HepG2 (cell line): ENCODE data around the gene PALM. TPM values are rescaled to one million over a fixed set of nuclear protein-coding genes. Genes with fewer than 3 reads are reported as not detected.
A peak's percentile ranks its signal among the peaks of the same experiment; 100 is the strongest.

Experiments used
- ATAC-seq: fragments of 200-7000 bp; cut with Tn5 transposase; 3 replicates; pipeline ENCODE4 v1.9.1; 2020; ENCODE audit warnings: mild to moderate bottlenecking, moderate library complexity
- BruUV-seq: library from RNA; stranded (reverse); fragments of 400-500 nt; replicated peaks from 2 replicates; lab custom pipeline; 2021; lab: Mats Ljungman, UMichigan
- CTCF ChIA-PET: fragments of 300-600 bp; formaldehyde crosslinking; extraction: SDS; loops from one replicate; lab custom pipeline; 2021; ENCODE audit warnings: low total read pairs, inconsistent platforms, low intra/inter-chr PET ratio; lab: Yijun Ruan, JAX
- POLR2A ChIA-PET: fragments of 350-600 bp; sonication (Branson Sonifier 250); formaldehyde crosslinking; loops from one replicate; lab custom pipeline; 2020; ENCODE audit warnings: antibody characterized with exemption, inconsistent platforms; lab: Yijun Ruan, JAX
- DNase-seq: peaks from one replicate; pipeline ENCODE4 v3.0.0-alpha.2; 2015; ENCODE audit warnings: low spot score
- FAIRE-seq: peaks from 3 replicates; lab custom pipeline; 2011; peaks lifted over from hg19 to GRCh38; lab: Jason Lieb, UNC
- H2AFZ ChIP-seq: one replicate; pipeline ENCODE4 v1.6.1; 2011; ENCODE audit warnings: low read length, inconsistent platforms
- H3K27ac ChIP-seq: fragments of 300-600 bp; 3 replicates; pipeline ENCODE4 v1.8.0; 2011; ENCODE audit warnings: mixed run types, mild to moderate bottlenecking, mixed read lengths, low read length, inconsistent platforms; ENCODE audit not compliant: insufficient read depth; ENCODE audit errors: extremely low read length
- H3K27me3 ChIP-seq, 2 experiments: fragments of 200-600 bp in 1 of 2; 2 replicates in 1 of 2; 3 replicates in 1 of 2; pipeline versions ENCODE4 v1.6.0 to v1.8.0; 2011; ENCODE audit warnings: low read length in 2 of 2, mild to moderate bottlenecking in 2 of 2, moderate library complexity in 2 of 2, inconsistent platforms in 1 of 2; ENCODE audit not compliant: insufficient read depth in 2 of 2, control insufficient read depth in 1 of 2
- H3K36me3 ChIP-seq, 2 experiments: fragments of 200-600 bp in 1 of 2; replicated peaks in 1 of 2; 2 replicates in 1 of 2; 3 replicates in 1 of 2; pipeline versions ENCODE4 v1.5.1 to v1.8.0; 2011; ENCODE audit warnings: low read length in 2 of 2, inconsistent platforms in 1 of 2; ENCODE audit not compliant: insufficient read depth in 2 of 2, control insufficient read depth in 1 of 2
- H3K4me1 ChIP-seq: 2 replicates; pipeline ENCODE4 v1.5.1; 2012; ENCODE audit warnings: low read length, inconsistent platforms; ENCODE audit not compliant: insufficient read depth
- H3K4me2 ChIP-seq: 2 replicates; pipeline ENCODE4 v1.6.0; 2011; ENCODE audit warnings: low read depth, low read length, inconsistent platforms
- H3K4me3 ChIP-seq, 3 experiments: fragments of 200-600 bp in 1 of 3; sonication (generic), shearing (Covaris generic) in 1 of 3; replicated peaks in 1 of 3; 2 replicates each; pipeline ENCODE4 v1.5.1; 2011 to 2016; ENCODE audit warnings: low read length in 3 of 3, inconsistent platforms in 2 of 3, low read depth in 2 of 3, mild to moderate bottlenecking in 2 of 3, control low read depth in 1 of 3, mixed read lengths in 1 of 3; ENCODE audit not compliant: insufficient read depth in 1 of 3
- H3K79me2 ChIP-seq: one replicate; pipeline ENCODE4 v1.6.1; 2011; ENCODE audit warnings: low read length, inconsistent platforms; ENCODE audit not compliant: insufficient read depth
- H3K9ac ChIP-seq: 2 replicates; pipeline ENCODE4 v1.6.0; 2011; ENCODE audit warnings: mild to moderate bottlenecking, low read depth, low read length, inconsistent platforms; ENCODE audit not compliant: insufficient read depth
- H3K9me3 ChIP-seq: 2 replicates; pipeline ENCODE4 v1.5.1; 2012; ENCODE audit warnings: mild to moderate bottlenecking, low read length
- H4K20me1 ChIP-seq: 2 replicates; pipeline ENCODE4 v1.6.0; 2011; ENCODE audit warnings: inconsistent platforms, mild to moderate bottlenecking, low read length, moderate library complexity; ENCODE audit not compliant: insufficient read depth
- AGO2 ChIP-seq: fragments of 200-400 bp; formaldehyde crosslinking; optimal IDR thresholded peaks from 2 replicates; pipeline ENCODE3; 2017; ENCODE audit warnings: mild to moderate bottlenecking, low read depth, low read length, moderate library complexity
- ARNT2 ChIP-seq: sonication (generic); formaldehyde crosslinking; IDR thresholded peaks from 2 replicates; pipeline ENCODE4 v1.8.0; 2022; ENCODE audit warnings: mild to moderate bottlenecking, low read depth, missing genetic modification reagents, moderate library complexity
- ATF3 ChIP-seq: sonication (generic); formaldehyde crosslinking; IDR thresholded peaks from 2 replicates; pipeline ENCODE4 v1.4.0; 2020; ENCODE audit warnings: missing genetic modification reagents
- CBX2 ChIP-seq, 2 experiments: fragments of 200-600 bp in 1 of 2; sonication (generic); formaldehyde crosslinking in 1 of 2; IDR thresholded peaks; 2 replicates each; pipeline versions ENCODE4 v1.7.0 to v1.8.1; 2018 to 2022; ENCODE audit warnings: low read depth in 2 of 2, low read length in 1 of 2, mild to moderate bottlenecking in 1 of 2, missing genetic modification reagents in 1 of 2
- ETV6 ChIP-seq: sonication (generic); formaldehyde crosslinking; conservative IDR thresholded peaks from 2 replicates; pipeline ENCODE4 v1.4.0; 2020; ENCODE audit warnings: missing genetic modification reagents
- FOXP1 ChIP-seq, 2 experiments: fragments of 450-650 bp in 1 of 2; IDR thresholded peaks; 2 replicates each; pipeline ENCODE4 v1.6.1; 2017 to 2018; ENCODE audit warnings: antibody characterized with exemption in 1 of 2
- FUBP1 ChIP-seq: sonication (generic); formaldehyde crosslinking; IDR thresholded peaks from 2 replicates; pipeline ENCODE4 v1.5.1; 2020; ENCODE audit warnings: missing genetic modification reagents, mild to moderate bottlenecking, borderline replicate concordance
- KMT2A ChIP-seq: sonication (generic); formaldehyde crosslinking; IDR thresholded peaks from 2 replicates; pipeline ENCODE4 v1.4.0; 2020; ENCODE audit warnings: missing genetic modification reagents
- KMT2B ChIP-seq: IDR thresholded peaks from 2 replicates; pipeline ENCODE4 v1.6.1; 2016; ENCODE audit warnings: missing genetic modification reagents, missing compliant biosample characterization
- MAFK ChIP-seq, 2 experiments: IDR thresholded peaks in 1 of 2; conservative IDR thresholded peaks in 1 of 2; 2 replicates each; pipeline ENCODE4 v1.6.1; 2011; ENCODE audit warnings: improper control_type of control experiment in 2 of 2, low read length in 2 of 2
- NFIC ChIP-seq: IDR thresholded peaks from 2 replicates; pipeline ENCODE4 v1.6.1; 2012; ENCODE audit warnings: mild to moderate bottlenecking, low read length, inconsistent platforms
- PPARG ChIP-seq: conservative IDR thresholded peaks from 2 replicates; pipeline ENCODE4 v1.6.1; 2016; ENCODE audit warnings: missing biosample characterization, missing genetic modification reagents
- REPIN1 ChIP-seq: sonication (generic); formaldehyde crosslinking; IDR thresholded peaks from 2 replicates; pipeline ENCODE4 v1.8.0; 2022; ENCODE audit warnings: missing genetic modification reagents, low read depth, mild to moderate bottlenecking, borderline replicate concordance
- SMC3 ChIP-seq: IDR thresholded peaks from 2 replicates; pipeline ENCODE4 v1.6.1; 2011; ENCODE audit warnings: low read length, improper control_type of control experiment
- TBX3 ChIP-seq: fragments of 450-650 bp; IDR thresholded peaks from 2 replicates; pipeline ENCODE4 v1.6.1; 2017; ENCODE audit warnings: antibody characterized with exemption, mild to moderate bottlenecking, inconsistent platforms, borderline replicate concordance
- TEAD3 ChIP-seq: optimal IDR thresholded peaks from 2 replicates; pipeline ENCODE3; 2016; ENCODE audit warnings: borderline replicate concordance
- ZNF18 ChIP-seq: sonication (generic); formaldehyde crosslinking; IDR thresholded peaks from 2 replicates; pipeline ENCODE4 v1.8.0; 2022; ENCODE audit warnings: mild to moderate bottlenecking, missing genetic modification reagents; ENCODE audit not compliant: insufficient replicate concordance
- ZNF430 ChIP-seq: sonication (generic); formaldehyde crosslinking; IDR thresholded peaks from 2 replicates; pipeline ENCODE4 v1.9.0; 2021; ENCODE audit warnings: mild to moderate bottlenecking, missing genetic modification reagents
- ZNF569 ChIP-seq: sonication (generic); formaldehyde crosslinking; IDR thresholded peaks from 2 replicates; pipeline ENCODE4 v1.5.0; 2020; ENCODE audit warnings: mild to moderate bottlenecking, missing genetic modification reagents, moderate library complexity, borderline replicate concordance
- ZNF607 ChIP-seq: sonication (generic); formaldehyde crosslinking; IDR thresholded peaks from 2 replicates; pipeline ENCODE4 v1.5.1; 2020; ENCODE audit warnings: missing genetic modification reagents, mild to moderate bottlenecking, borderline replicate concordance
- ZNF790 ChIP-seq: sonication (generic); formaldehyde crosslinking; IDR thresholded peaks from 2 replicates; pipeline ENCODE4 v1.8.0; 2022; ENCODE audit warnings: missing genetic modification reagents, mild to moderate bottlenecking, borderline replicate concordance
- WGBS: methylation state at CpG from one replicate; pipeline ENCODE4 v1.1.6; 2017; ENCODE audit warnings: low lambda C conversion rate; 5-methylcytosine and 5-hydroxymethylcytosine counted together
- in situ Hi-C: cut with HindIII; loops from 2 replicates; pipeline ENCODE4 v1.10.0; 2017; ENCODE audit warnings: low pct_unique_long_range_greater_than_20kb; ENCODE audit not compliant: extremely low pct_ligation_motif_present
- intact Hi-C: fragments of 100-400 bp; cut with micrococcal nuclease; formaldehyde crosslinking; loops from one replicate; pipeline ENCODE4 v1.10.0; 2022; ENCODE audit not compliant: unreplicated experiment
- polyA plus RNA-seq, 8 experiments: library from polyadenylated mRNA; depleted of rRNA in 3 of 8; stranded (reverse) in 7 of 8; unstranded in 1 of 8; fragments of >200 nt; fragmentation: Illumina TruSeq in 4 of 8; extraction: Trizol in 4 of 8; gene quantifications; 2 replicates each; pipeline versions ENCODE4 v1.2.1 to v1.2.3, GENCODE V29; 2011 to 2016; ENCODE audit warnings: low read depth in 4 of 8, missing spikeins in 1 of 8, mixed read lengths in 1 of 8; ENCODE audit not compliant: insufficient read depth in 1 of 8
- total RNA-seq, 5 experiments: library from RNA; depleted of rRNA; stranded (reverse); fragments of >200 nt; fragmentation: Illumina TruSeq; extraction: Trizol; gene quantifications; 2 replicates each; pipeline ENCODE4 v1.2.3, GENCODE V29; 2016; ENCODE audit warnings: low read depth in 1 of 5

PALM gene
- total and polyA plus RNA-seq, 2 of the 13 experiments (the other 11 are each of a cell fraction or from before 2014, with no cell fraction given): 4.0 to 9.7 TPM

GRCh38 chr19:664913-665443 is 43.8 kb upstream of the PALM start:
- intact Hi-C loops (loop anchor here (10.0 kb wide), 2 partner anchors 80 to 260 kb away; partner anchors contain the start of genes ARID3A and HCN2), in situ Hi-C loops (loop anchor here (5.0 kb wide), 1 partner anchor 67 kb away; no protein-coding TSS in a partner anchor)
- Histone ChIP-seq H2AFZ (peak overlapping the region; percentile 20), H4K20me1 (peaks cover 15% of the 10 kb centered on the region), H3K27ac (no peak overlapping the region), H3K4me1 (peaks cover 53% of the 10 kb centered on the region), H3K79me2 (peaks cover 29% of the 10 kb centered on the region), H3K27me3 (no peaks in the 10 kb centered on the region; a peak in 1 of 5 replicates), H3K9me3 (no peaks in the 10 kb centered on the region; the same call in 1 of the 2 replicates), H3K36me3 (no peaks in the 10 kb centered on the region), H3K9ac (no peak overlapping the region), H3K4me3 (peak overlapping the region in 1 of 3 experiments; percentile 51; a peak in 1 of 6 replicates), H3K4me2 (peak overlapping the region; percentile 76)
- CTCF ChIA-PET: interaction anchor here (1.0 to 1.7 kb wide), 6 partner anchors 15 to 81 kb away, joined by 3 to 25 read pairs (median 4); partner anchors contain the start of gene PALM
- ATAC-seq (peak; percentile 6), FAIRE-seq (peak; percentile 42), DNase-seq (peak; percentile 74)
- BruUV-seq: no TSS peak
- WGBS: 10% methylated on average over 8 of the region's 24 CpGs
- POLR2A ChIA-PET: interaction anchor here (0.7 kb wide), 1 partner anchor 11 kb away, joined by 7 read pairs; no protein-coding TSS in a partner anchor
- no peak for TF ChIP-seq NFIC
- 0 out of 2 replicates have a peak, but pooled peaks have one; percentile 50 for TF ChIP-seq KMT2A (CRISPR knock-in tag)
- peak; percentile 77 for TF ChIP-seq TEAD3 (CRISPR knock-in tag)
- TF ChIP-seq ETV6: no peak
- TF ChIP-seq FOXP1 (IDR thresholded peaks at IDR 0.05): no peak
- no peak for TF ChIP-seq FOXP1 (CRISPR knock-in tag; IDR thresholded peaks at IDR 0.05)
- TF ChIP-seq ZNF569: no peak
- peak; percentile 56 for TF ChIP-seq ATF3
- peak; percentile 51; the same call in 1 of the 2 replicates for TF ChIP-seq PPARG (CRISPR knock-in tag)
- no peak for TF ChIP-seq FUBP1 (CRISPR knock-in tag)
- TF ChIP-seq ZNF790 (CRISPR knock-in tag): peak; percentile 41; the same call in 1 of the 2 replicates
- 0 out of 2 replicates have a peak, but pooled peaks have one; percentile 35 for TF ChIP-seq ZNF430 (CRISPR knock-in tag)
- TF ChIP-seq AGO2: no peak
- peak; percentile 84 for TF ChIP-seq REPIN1
- no peak for TF ChIP-seq ARNT2 (CRISPR knock-in tag)
- TF ChIP-seq TBX3: no peak
- no peak for TF ChIP-seq CBX2 (IDR thresholded peaks at IDR 0.05; ENCODE audit: low read depth, low read length)
- no peak for TF ChIP-seq CBX2 (CRISPR knock-in tag; IDR thresholded peaks at IDR 0.05; ENCODE audit: low read depth)
- no peak for TF ChIP-seq MAFK (conservative IDR thresholded peaks at IDR 0.05 in 1 of 2, IDR thresholded peaks at IDR 0.05 in 1 of 2; ENCODE audit: low read length in 2 of 2)
- peak; percentile 93 for TF ChIP-seq ZNF607 (CRISPR knock-in tag)
- peak; percentile 88 for TF ChIP-seq SMC3
- no peak for TF ChIP-seq ZNF18
- no peak for TF ChIP-seq KMT2B (CRISPR knock-in tag)
